HepG2 (cell line): ENCODE data around the gene PPP1R1B.

Experiments used
- EP300 ChIP-seq, 3 experiments: sonication (generic) in 1 of 3; formaldehyde crosslinking in 1 of 3; IDR thresholded peaks; 2 replicates each; pipeline versions ENCODE4 v1.5.1 to v1.6.1; 2011 to 2020; ENCODE audit warnings: low read depth in 2 of 3, low read length in 2 of 3, borderline replicate concordance in 1 of 3, improper control_type of control experiment in 1 of 3, mild to moderate bottlenecking in 1 of 3, missing genetic modification reagents in 1 of 3, moderate library complexity in 1 of 3
- IKZF4 ChIP-seq: sonication (generic); formaldehyde crosslinking; IDR thresholded peaks from 2 replicates; pipeline ENCODE4 v1.5.1; 2020; ENCODE audit warnings: borderline replicate concordance, mild to moderate bottlenecking, low read depth, missing genetic modification reagents; ENCODE audit errors: not compliant biosample characterization
- MXI1 ChIP-seq: IDR thresholded peaks from 3 replicates; pipeline ENCODE4 v1.6.1; 2012; ENCODE audit warnings: low read depth, low read length, inconsistent platforms, borderline replicate concordance
- TAF1 ChIP-seq: sonication (generic); formaldehyde crosslinking; IDR thresholded peaks from 2 replicates; pipeline ENCODE4 v1.4.0; 2020; ENCODE audit warnings: missing genetic modification reagents
- ZFP36L1 ChIP-seq: sonication (generic); formaldehyde crosslinking; IDR thresholded peaks from 2 replicates; pipeline ENCODE4 v1.8.0; 2022; ENCODE audit warnings: mild to moderate bottlenecking, missing genetic modification reagents, moderate library complexity

GRCh38 chr17:39677542-39678339 is 51.0 kb downstream of the PPP1R1B start:
- TF ChIP-seq IKZF4 (CRISPR knock-in tag) (no peak), MXI1 (no peak), EP300 (IDR thresholded peaks at IDR 0.05; ENCODE audit: low read depth in 2 of 2, low read length in 2 of 2) (no peak), EP300 (CRISPR knock-in tag; IDR thresholded peaks at IDR 0.05; ENCODE audit: borderline replicate concordance) (no peak), ZFP36L1 (CRISPR knock-in tag) (no peak), TAF1 (CRISPR knock-in tag) (no peak)
